Fibroblast of lung (primary cell): ENCODE measurements around the gene KIAA1328. TPM values are rescaled to one million over a fixed set of nuclear protein-coding genes. Genes with fewer than 3 reads are reported as not detected.

Experiments
- DNase-seq, 2 donors: peaks; one replicate each; pipeline versions ENCODE4 v3.0.0 to v3.0.0-alpha.2; 2010; ENCODE audit warnings: low read depth in 2 of 2
- H2AFZ ChIP-seq: 2 replicates; pipeline ENCODE4 v1.5.1; 2012; ENCODE audit warnings: low read length, control low read depth, inconsistent platforms
- H3K27ac ChIP-seq: 2 replicates; pipeline ENCODE4 v1.5.1; 2011; ENCODE audit warnings: low read length, control low read depth; ENCODE audit not compliant: insufficient read depth
- H3K27me3 ChIP-seq: 2 replicates; pipeline ENCODE4 v1.5.1; 2011; ENCODE audit warnings: mild to moderate bottlenecking, low read length; ENCODE audit not compliant: control insufficient read depth, insufficient read depth
- H3K36me3 ChIP-seq: 2 replicates; pipeline ENCODE4 v1.5.1; 2011; ENCODE audit warnings: low read length; ENCODE audit not compliant: control insufficient read depth, insufficient read depth
- H3K4me1 ChIP-seq: 2 replicates; pipeline ENCODE4 v1.5.1; 2011; ENCODE audit warnings: low read length; ENCODE audit not compliant: control insufficient read depth, insufficient read depth; ENCODE audit errors: extremely low read depth
- H3K4me2 ChIP-seq: 2 replicates; pipeline ENCODE4 v1.5.1; 2011; ENCODE audit warnings: low read length, control low read depth; ENCODE audit not compliant: insufficient read depth; ENCODE audit errors: extremely low read depth
- H3K4me3 ChIP-seq, 4 experiments: fragments of 200-600 bp in 1 of 4; sonication (generic) in 1 of 4; replicated peaks in 1 of 4; 2 replicates each; pipeline ENCODE4 v1.5.1; 2011 to 2016; ENCODE audit warnings: low read length in 4 of 4, low read depth in 3 of 4, mild to moderate bottlenecking in 3 of 4, control low read depth in 2 of 4, inconsistent platforms in 1 of 4, mixed read lengths in 1 of 4; ENCODE audit not compliant: insufficient read depth in 1 of 4; ENCODE audit errors: control extremely low read depth in 1 of 4
- H3K79me2 ChIP-seq: 2 replicates; pipeline ENCODE4 v1.5.1; 2012; ENCODE audit warnings: mild to moderate bottlenecking, low read length, inconsistent platforms; ENCODE audit not compliant: control insufficient read depth, insufficient read depth
- H3K9ac ChIP-seq: 2 replicates; pipeline ENCODE4 v1.5.1; 2011; ENCODE audit warnings: mild to moderate bottlenecking, low read length, control low read depth; ENCODE audit not compliant: insufficient read depth
- H3K9me3 ChIP-seq: 2 replicates; pipeline ENCODE4 v1.5.1; 2012; ENCODE audit warnings: low read depth, low read length; ENCODE audit not compliant: control insufficient read depth, insufficient read depth
- H4K20me1 ChIP-seq: 2 replicates; pipeline ENCODE4 v1.5.1; 2011; ENCODE audit warnings: low read length; ENCODE audit not compliant: control insufficient read depth, insufficient read depth; ENCODE audit errors: extremely low read depth
- EZH2 ChIP-seq: IDR thresholded peaks from 2 replicates; pipeline ENCODE4 v1.5.1; 2012; ENCODE audit warnings: low read length, control low read depth, mild to moderate bottlenecking; ENCODE audit errors: missing control alignments
- polyA plus RNA-seq, 2 donors: library from polyadenylated mRNA; depleted of rRNA in 1 of 2; stranded (reverse) in 1 of 2; unstranded in 1 of 2; fragments of >200 nt; gene quantifications; 2 replicates each; pipeline ENCODE4 v1.2.1, GENCODE V29; 2011 to 2012; ENCODE audit warnings: missing spikeins in 1 of 2
- total RNA-seq: library from RNA; depleted of rRNA; stranded (reverse); fragments of >200 nt; gene quantifications from 2 replicates; pipeline ENCODE4 v1.2.1, GENCODE V29; 2014
- TF ChIP-seq, protein P1 (sequence below), 2 donors: IDR thresholded peaks in 1 of 2; conservative IDR thresholded peaks in 1 of 2; 1 replicate in 1 of 2; 2 replicates in 1 of 2; pipeline ENCODE4 v1.5.1; 2011 to 2012; ENCODE audit warnings: low read length in 2 of 2, control low read depth in 1 of 2, inconsistent platforms in 1 of 2, low read depth in 1 of 2, mild to moderate bottlenecking in 1 of 2

KIAA1328 gene
- total and polyA plus RNA-seq, 2 donors (not counting 1 experiment from before 2014, with no cell fraction given), result 4.3 to 4.5 TPM

DNA sequence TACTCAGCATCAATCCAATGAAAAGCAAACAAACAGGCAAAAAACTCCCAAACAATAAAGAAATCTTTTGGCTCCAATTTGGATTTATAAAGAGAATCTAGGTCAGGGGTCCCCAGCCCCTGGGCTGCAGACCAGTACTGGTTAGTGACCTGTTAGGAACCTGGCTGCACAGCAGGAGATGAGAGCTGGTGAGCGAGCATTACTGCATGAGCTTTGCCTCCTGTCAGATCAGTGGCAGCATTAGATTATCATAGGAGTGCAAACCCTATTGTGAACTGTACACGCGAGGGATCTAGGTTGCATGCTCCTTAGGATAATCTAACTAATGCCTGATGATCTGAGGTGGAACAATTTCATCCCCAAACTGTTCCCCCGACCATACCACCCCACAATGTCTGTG, 102.2 kb downstream of the KIAA1328 start:
- H3K27me3 ChIP-seq, result no peaks in the 10 kb centered on the region
- no peaks in the 10 kb centered on the region for H4K20me1 ChIP-seq
- H3K79me2 ChIP-seq, result no peaks in the 10 kb centered on the region
- H3K9me3 ChIP-seq, result no peaks in the 10 kb centered on the region
- no peak for TF ChIP-seq EZH2
- TF ChIP-seq, protein P1, sequence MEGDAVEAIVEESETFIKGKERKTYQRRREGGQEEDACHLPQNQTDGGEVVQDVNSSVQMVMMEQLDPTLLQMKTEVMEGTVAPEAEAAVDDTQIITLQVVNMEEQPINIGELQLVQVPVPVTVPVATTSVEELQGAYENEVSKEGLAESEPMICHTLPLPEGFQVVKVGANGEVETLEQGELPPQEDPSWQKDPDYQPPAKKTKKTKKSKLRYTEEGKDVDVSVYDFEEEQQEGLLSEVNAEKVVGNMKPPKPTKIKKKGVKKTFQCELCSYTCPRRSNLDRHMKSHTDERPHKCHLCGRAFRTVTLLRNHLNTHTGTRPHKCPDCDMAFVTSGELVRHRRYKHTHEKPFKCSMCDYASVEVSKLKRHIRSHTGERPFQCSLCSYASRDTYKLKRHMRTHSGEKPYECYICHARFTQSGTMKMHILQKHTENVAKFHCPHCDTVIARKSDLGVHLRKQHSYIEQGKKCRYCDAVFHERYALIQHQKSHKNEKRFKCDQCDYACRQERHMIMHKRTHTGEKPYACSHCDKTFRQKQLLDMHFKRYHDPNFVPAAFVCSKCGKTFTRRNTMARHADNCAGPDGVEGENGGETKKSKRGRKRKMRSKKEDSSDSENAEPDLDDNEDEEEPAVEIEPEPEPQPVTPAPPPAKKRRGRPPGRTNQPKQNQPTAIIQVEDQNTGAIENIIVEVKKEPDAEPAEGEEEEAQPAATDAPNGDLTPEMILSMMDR (conservative IDR thresholded peaks at IDR 0.05 in 1 of 2, IDR thresholded peaks at IDR 0.05 in 1 of 2; ENCODE audit: low read depth in 1 of 2, low read length in 2 of 2), result no peak
- no peak overlapping the region for H3K4me2 ChIP-seq
- H3K9ac ChIP-seq, result no peak overlapping the region
- H3K27ac ChIP-seq, result no peak overlapping the region
- no peak overlapping the region for H3K4me3 ChIP-seq
- no peak for DNase-seq
- peaks cover 2% of the 10 kb centered on the region for H3K4me1 ChIP-seq
- H2AFZ ChIP-seq, result no peak overlapping the region
- H3K36me3 ChIP-seq, result no peaks in the 10 kb centered on the region

DNA sequence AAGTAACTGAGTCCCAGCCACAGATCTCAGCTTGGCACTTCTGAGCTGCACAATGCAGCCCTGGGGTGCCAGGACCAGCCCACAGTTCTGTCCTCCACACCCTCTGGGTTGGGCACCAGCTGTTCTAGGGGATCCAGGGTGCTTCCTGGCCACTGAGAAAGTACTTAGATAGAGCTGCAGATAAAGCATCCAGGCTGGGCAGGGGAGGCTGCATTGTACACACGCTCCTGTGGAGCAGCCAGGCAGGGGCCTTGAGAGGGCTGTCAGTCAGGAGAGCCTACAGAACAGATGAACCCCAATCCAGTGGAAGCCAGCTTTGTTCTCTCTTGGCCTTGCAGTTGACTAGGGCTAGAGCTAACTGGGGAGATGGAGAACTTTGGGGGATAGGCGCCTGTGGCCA, 104.6 kb downstream of the KIAA1328 start:
- Histone ChIP-seq H3K9me3 (no peaks in the 10 kb centered on the region), H3K9ac (no peak overlapping the region), H3K27ac (no peak overlapping the region), H3K36me3 (no peaks in the 10 kb centered on the region), H3K4me3 (no peak overlapping the region), H3K4me2 (no peak overlapping the region), H4K20me1 (no peaks in the 10 kb centered on the region), H2AFZ (no peak overlapping the region), H3K27me3 (no peaks in the 10 kb centered on the region), H3K4me1 (peaks cover 2% of the 10 kb centered on the region), H3K79me2 (no peaks in the 10 kb centered on the region)
- DNase-seq, result no peak
- TF ChIP-seq EZH2, result no peak
- TF ChIP-seq, protein P1 (conservative IDR thresholded peaks at IDR 0.05 in 1 of 2, IDR thresholded peaks at IDR 0.05 in 1 of 2; ENCODE audit: low read depth in 1 of 2, low read length in 2 of 2), result no peak

DNA sequence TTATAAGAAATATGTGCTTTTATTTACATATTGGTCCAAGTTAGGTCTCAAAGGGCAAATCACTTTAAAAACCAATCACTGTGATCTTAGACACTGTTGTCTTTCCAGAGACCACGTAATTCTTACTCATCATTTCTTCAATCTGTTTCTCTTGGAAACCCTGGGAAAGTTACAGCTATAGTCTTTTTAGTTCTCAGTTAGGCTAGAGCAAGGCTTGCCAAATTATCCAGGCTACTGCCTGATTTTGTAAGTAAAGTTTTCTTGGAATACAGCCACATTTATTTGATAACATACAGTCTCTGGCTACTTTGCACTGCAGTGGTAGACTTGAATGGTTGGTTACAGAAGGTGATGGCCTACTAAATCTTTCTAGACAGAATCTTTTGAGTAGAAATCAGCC, 106.0 kb downstream of the KIAA1328 start:
- no peak overlapping the region for H3K4me3 ChIP-seq
- no peak overlapping the region for H3K4me2 ChIP-seq
- no peak overlapping the region for H3K27ac ChIP-seq
- H3K4me1 ChIP-seq, result peaks cover 2% of the 10 kb centered on the region
- H2AFZ ChIP-seq, result no peak overlapping the region
- no peaks in the 10 kb centered on the region for H3K9me3 ChIP-seq
- H3K36me3 ChIP-seq, result no peaks in the 10 kb centered on the region
- DNase-seq, result peak; percentile 86 to 90
- no peaks in the 10 kb centered on the region for H3K79me2 ChIP-seq
- H3K27me3 ChIP-seq, result no peaks in the 10 kb centered on the region
- no peaks in the 10 kb centered on the region for H4K20me1 ChIP-seq
- no peak overlapping the region for H3K9ac ChIP-seq
- TF ChIP-seq, protein P1 (conservative IDR thresholded peaks at IDR 0.05 in 1 of 2, IDR thresholded peaks at IDR 0.05 in 1 of 2; ENCODE audit: low read depth in 1 of 2, low read length in 2 of 2), result no peak
- TF ChIP-seq EZH2, result no peak
